GM12892 (cell line): Measurements from ENCODE around the gene DENND1B.

Source experiments
- POLR2A ChIP-seq: IDR thresholded peaks from 2 replicates; pipeline ENCODE4 v1.6.1; 2011; ENCODE audit warnings: low read depth, low read length, control low read depth
- TAF1 ChIP-seq: IDR thresholded peaks from 2 replicates; pipeline ENCODE4 v1.6.1; 2011; ENCODE audit warnings: low read depth, mild to moderate bottlenecking, control low read depth, low read length, borderline replicate concordance

- TF ChIP-seq POLR2A, result no peak
- TF ChIP-seq TAF1, result no peak
These were observed 21.7 kb upstream of the DENND1B start for GRCh38 chr1:197797010-197797409.
